Kidney epithelial cell (primary cell): ENCODE measurements around the gene NCOR2. TPM values are rescaled to one million over a fixed set of nuclear protein-coding genes. Genes with fewer than 3 reads are reported as not detected.

Experiments used
- DNase-seq: peaks from one replicate; pipeline ENCODE4 v3.0.0-alpha.2; 2010; ENCODE audit warnings: low read depth
- H3K27me3 ChIP-seq: 2 replicates; pipeline ENCODE4 v1.6.0; 2011; ENCODE audit warnings: low read length; ENCODE audit not compliant: control insufficient read depth, insufficient read depth
- H3K36me3 ChIP-seq: 2 replicates; pipeline ENCODE4 v1.5.1; 2011; ENCODE audit warnings: low read length; ENCODE audit not compliant: control insufficient read depth, insufficient read depth
- H3K4me3 ChIP-seq: 2 replicates; pipeline ENCODE4 v1.5.1; 2011; ENCODE audit warnings: low read depth, mild to moderate bottlenecking, control low read depth, low read length
- CTCF ChIP-seq: IDR thresholded peaks from 2 replicates; pipeline ENCODE4 v1.5.1; 2011; ENCODE audit warnings: mild to moderate bottlenecking, moderate library complexity, low read length, control low read depth, inconsistent platforms; ENCODE audit not compliant: insufficient read depth, poor library complexity, severe bottlenecking
- total RNA-seq: library from RNA; depleted of rRNA; stranded (reverse); fragments of >200 nt; gene quantifications from 2 replicates; pipeline ENCODE4 v1.2.3, GENCODE V29; 2015

NCOR2 gene
- total RNA-seq, 1 donor from 2014 or later, result 113 TPM

DNA sequence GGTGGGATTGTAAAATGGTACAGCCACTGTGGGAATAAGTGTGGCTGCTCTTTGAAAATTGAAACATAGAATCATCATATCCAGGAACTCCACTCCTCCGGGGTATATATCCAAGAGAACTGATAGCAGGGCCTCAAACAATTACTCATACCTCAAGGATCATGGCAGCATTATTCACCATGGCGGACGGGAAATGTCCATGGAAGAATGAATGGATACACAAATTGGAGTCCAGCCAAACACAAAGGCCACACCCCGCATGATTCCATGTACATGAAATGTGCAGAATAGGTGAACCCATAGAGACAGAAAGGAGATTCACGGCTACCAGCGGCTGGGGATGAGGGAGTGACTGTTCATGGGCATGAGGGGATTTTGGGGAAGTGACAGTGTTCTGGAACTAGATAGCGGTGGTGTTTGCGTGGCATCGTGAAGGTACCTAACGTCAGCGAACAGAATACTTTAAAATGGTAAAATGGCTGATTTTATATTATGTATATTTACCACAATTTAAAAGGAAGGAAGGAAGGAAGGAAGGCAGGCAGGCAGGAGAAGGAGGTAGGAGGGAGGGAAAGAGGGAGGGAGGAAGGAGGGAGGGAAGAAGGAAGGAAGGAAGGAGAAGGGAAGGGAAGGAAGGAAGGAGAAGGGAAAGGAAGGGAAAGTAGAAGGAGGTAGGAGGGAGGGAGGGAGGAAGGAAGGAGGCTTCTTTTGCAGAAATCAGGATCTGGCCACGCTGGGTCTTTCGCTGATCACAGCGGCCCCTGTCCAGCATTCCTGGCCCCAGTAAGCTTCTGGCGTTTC is 14.1 kb upstream of the NCOR2 start:
- no peaks in the 10 kb centered on the region for H3K27me3 ChIP-seq
- TF ChIP-seq CTCF, result no peak
- no peaks in the 10 kb centered on the region for H3K36me3 ChIP-seq
- no peak for DNase-seq
- no peak overlapping the region for H3K4me3 ChIP-seq

- no peak for DNase-seq
Observed at GRCh38 chr12:124579921-124580517, 12.6 kb upstream of the NCOR2 start.

DNA sequence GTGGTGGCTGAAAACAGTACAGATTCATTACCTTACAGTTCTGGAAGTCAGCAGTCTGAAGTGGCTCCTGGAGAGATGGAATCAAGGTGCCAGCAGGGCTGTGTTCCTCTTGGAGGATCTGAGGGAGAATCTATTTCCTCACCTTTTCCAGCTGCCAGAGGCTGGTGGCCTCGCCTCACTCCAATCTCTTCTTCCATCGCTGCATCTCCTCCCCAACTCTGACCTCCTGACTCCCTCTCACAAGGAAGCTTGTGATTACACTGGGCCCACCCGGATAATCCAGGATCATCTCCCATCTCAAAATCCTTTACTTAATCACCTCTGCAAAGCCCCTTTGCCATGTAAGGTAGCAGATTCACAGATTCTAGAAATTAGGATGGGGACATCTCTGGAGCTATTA is 11.4 kb upstream of the NCOR2 start:
- TF ChIP-seq CTCF, result no peak
- Histone ChIP-seq H3K36me3 (no peaks in the 10 kb centered on the region), H3K4me3 (no peak overlapping the region), H3K27me3 (no peaks in the 10 kb centered on the region)
- DNase-seq, result no peak

More at GRCh38 chr12:124579921-124580517, 12.6 kb upstream of the NCOR2 start:
- Histone ChIP-seq H3K27me3 (no peaks in the 10 kb centered on the region), H3K36me3 (no peaks in the 10 kb centered on the region), H3K4me3 (no peak overlapping the region)
- no peak for TF ChIP-seq CTCF

DNA sequence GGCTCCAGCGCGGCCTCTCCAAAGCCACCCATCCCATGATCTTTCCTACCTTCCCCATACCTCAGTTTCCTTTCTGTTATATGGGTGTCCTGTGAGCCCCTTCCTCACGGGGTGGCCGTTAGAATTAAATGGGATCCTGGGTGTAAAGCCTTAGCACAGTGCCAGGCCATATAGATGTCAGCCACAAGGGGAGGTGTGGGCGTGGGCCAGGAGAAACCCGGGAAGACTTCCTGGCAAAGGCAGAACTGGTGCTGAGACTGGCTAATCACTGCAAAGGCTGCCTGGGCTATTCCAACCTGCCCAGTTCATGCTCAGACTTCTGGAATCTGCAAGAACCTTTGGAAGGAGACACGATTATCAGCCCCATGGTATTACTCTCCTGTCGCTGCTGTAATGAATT is 11.0 kb upstream of the NCOR2 start:
- Histone ChIP-seq H3K27me3 (no peaks in the 10 kb centered on the region), H3K4me3 (no peak overlapping the region), H3K36me3 (no peaks in the 10 kb centered on the region)
- no peak for DNase-seq
- no peak for TF ChIP-seq CTCF

- no peaks in the 10 kb centered on the region for H3K27me3 ChIP-seq
- H3K36me3 ChIP-seq, result no peaks in the 10 kb centered on the region
- H3K4me3 ChIP-seq, result no peak overlapping the region
- DNase-seq, result no peak
- TF ChIP-seq CTCF, result no peak
Observed at GRCh38 chr12:124577986-124578385, 10.6 kb upstream of the NCOR2 start.
